Upper lobe of left lung (tissue), 4 donors: ENCODE data around the gene MNX1.

Experiments used
- CTCF ChIP-seq, 6 experiments: fragments of 450-650 bp in 4 of 6; fragments of 200-600 bp in 2 of 6; sonication (generic) in 2 of 6; IDR thresholded peaks; one replicate each; pipeline ENCODE4 v1.5.1; 2016 to 2019; ENCODE audit warnings: antibody characterized with exemption in 6 of 6
- EP300 ChIP-seq, 4 donors: sonication (generic); formaldehyde crosslinking; IDR thresholded peaks; one replicate each; pipeline ENCODE4 v1.5.1; 2017; ENCODE audit warnings: antibody characterized with exemption in 4 of 4, control low read depth in 2 of 4
- POLR2A ChIP-seq, 4 donors: fragments of 450-650 bp; IDR thresholded peaks; one replicate each; pipeline ENCODE4 v1.5.1; 2016 to 2017; ENCODE audit warnings: antibody characterized with exemption in 4 of 4, mild to moderate bottlenecking in 2 of 4
- POLR2AphosphoS5 ChIP-seq, 2 donors: sonication (generic); formaldehyde crosslinking; IDR thresholded peaks; one replicate each; pipeline ENCODE4 v1.5.1; 2017; ENCODE audit warnings: antibody characterized with exemption in 2 of 2

DNA sequence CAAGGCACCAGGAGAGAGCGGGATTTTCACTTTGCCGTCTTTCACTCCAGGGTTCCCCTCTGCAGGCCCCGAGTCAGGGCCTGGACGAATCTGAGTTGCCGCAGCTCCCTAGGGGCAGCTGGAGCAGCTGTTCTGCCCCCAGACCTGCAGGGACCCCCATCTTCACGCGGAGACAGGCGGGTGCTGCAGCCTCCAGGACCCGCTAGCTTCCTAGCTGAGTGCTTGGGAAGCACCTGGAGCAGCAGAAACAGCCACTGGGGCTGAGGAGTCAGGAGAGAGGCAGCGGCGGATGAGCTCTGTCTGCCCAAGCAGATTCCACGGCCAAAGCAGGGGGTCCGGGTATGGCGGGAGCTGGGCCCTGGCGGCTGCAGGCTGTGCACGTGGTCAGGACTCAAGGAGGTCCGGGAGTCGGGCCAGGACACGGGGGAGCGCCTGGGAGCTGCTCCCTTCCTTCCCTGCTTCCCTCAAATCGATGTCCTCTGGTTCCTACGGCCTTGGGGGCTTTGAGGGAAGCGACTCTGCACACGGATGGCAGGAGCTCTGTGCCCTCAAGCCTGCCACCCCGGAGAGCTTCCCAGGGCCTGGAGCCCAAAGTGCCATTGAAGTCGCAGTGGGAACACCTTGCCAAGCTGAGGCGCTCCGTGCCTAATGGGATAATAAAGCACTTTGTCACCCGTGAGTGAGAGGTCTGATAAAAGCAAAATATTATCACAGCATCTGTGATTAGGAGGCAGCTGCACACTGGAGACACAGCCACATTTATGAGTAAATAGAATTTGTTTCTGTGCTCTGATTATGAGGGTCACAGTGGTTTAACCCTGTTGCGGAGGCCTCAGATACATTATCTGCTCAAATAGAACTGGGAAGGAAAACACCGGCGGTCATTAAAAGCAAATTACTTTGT, 17.2 kb downstream of the MNX1 start:
- TF ChIP-seq CTCF (IDR thresholded peaks at IDR 0.05) (no peak), POLR2A (IDR thresholded peaks at IDR 0.05) (no peak), POLR2AphosphoS5 (IDR thresholded peaks at IDR 0.05) (no peak), EP300 (IDR thresholded peaks at IDR 0.05) (no peak)
